GM19438 (cell line): ENCODE results near the gene GDPD5.

Experiments used
- ATAC-seq: cut with Tn5 transposase; IDR thresholded peaks from one replicate; pipeline ENCODE4 v1.9.1; 2021; ENCODE audit warnings: low read depth; ENCODE audit not compliant: unreplicated experiment

GDPD5 gene

GRCh38 chr11:75495749-75496304 lies 29.9 kb downstream of the GDPD5 start:
- no peak for ATAC-seq

GRCh38 chr11:75493626-75494025 lies 32.1 kb downstream of the GDPD5 start:
- ATAC-seq = no peak

GRCh38 chr11:75492181-75492820 lies 33.4 kb downstream of the GDPD5 start:
- ATAC-seq = no peak

GRCh38 chr11:75491465-75491864 lies 34.3 kb downstream of the GDPD5 start:
- no peak for ATAC-seq

- ATAC-seq = no peak
Observed at GRCh38 chr11:75490221-75491181, 35.2 kb downstream of the GDPD5 start.

GRCh38 chr11:75487365-75487764 lies 38.4 kb downstream of the GDPD5 start:
- no peak for ATAC-seq

GRCh38 chr11:75485742-75486141 lies 40.0 kb downstream of the GDPD5 start:
- no peak for ATAC-seq

GRCh38 chr11:75482931-75483469 lies 42.7 kb downstream of the GDPD5 start:
- ATAC-seq = no peak

GRCh38 chr11:75481922-75482606 lies 43.7 kb downstream of the GDPD5 start:
- no peak for ATAC-seq

- ATAC-seq = no peak
Observed at GRCh38 chr11:75481223-75481921, 44.4 kb downstream of the GDPD5 start.

- no peak for ATAC-seq
Observed at GRCh38 chr11:75480185-75481175, 45.3 kb downstream of the GDPD5 start.

GRCh38 chr11:75479597-75480145 lies 46.1 kb downstream of the GDPD5 start:
- no peak for ATAC-seq

GRCh38 chr11:75478783-75479596 lies 46.8 kb downstream of the GDPD5 start:
- ATAC-seq = no peak

- ATAC-seq = no peak
Observed at GRCh38 chr11:75477614-75477935, 48.2 kb downstream of the GDPD5 start.

GRCh38 chr11:75476739-75477613 lies 48.8 kb downstream of the GDPD5 start:
- no peak for ATAC-seq

GRCh38 chr11:75475767-75476650 lies 49.7 kb downstream of the GDPD5 start:
- ATAC-seq = no peak
